HFFc6 (cell line): ENCODE measurements around the gene NOS3. TPM values are rescaled to one million over a fixed set of nuclear protein-coding genes. Genes with fewer than 3 reads are reported as not detected.

Experiments
- DNase-seq: peaks from one replicate; pipeline ENCODE4 v3.0.0-alpha.2; 2018
- H3K27ac Mint-ChIP-seq: 2 replicates; pipeline ENCODE4 v1.8.0; 2020; ENCODE audit warnings: mild to moderate bottlenecking, mixed read lengths
- H3K27me3 Mint-ChIP-seq: 2 replicates; pipeline ENCODE4 v1.8.0; 2021; ENCODE audit warnings: mild to moderate bottlenecking, moderate library complexity, mixed read lengths; ENCODE audit not compliant: insufficient read depth
- H3K36me3 Mint-ChIP-seq: 2 replicates; pipeline ENCODE4 v1.8.0; 2021; ENCODE audit warnings: low read depth, mixed read lengths
- H3K4me1 Mint-ChIP-seq: 2 replicates; pipeline ENCODE4 v1.8.0; 2020; ENCODE audit warnings: low read depth, mixed read lengths
- H3K4me3 Mint-ChIP-seq: 2 replicates; pipeline ENCODE4 v1.8.0; 2020; ENCODE audit warnings: mild to moderate bottlenecking, moderate library complexity, mixed read lengths
- H3K9me3 Mint-ChIP-seq: 2 replicates; pipeline ENCODE4 v1.8.0; 2020; ENCODE audit warnings: mild to moderate bottlenecking, mixed read lengths
- CTCF ChIP-seq: fragments of 200-600 bp; sonication (generic); IDR thresholded peaks from 2 replicates; pipeline ENCODE4 v1.5.0; 2021; ENCODE audit warnings: antibody characterized with exemption, mild to moderate bottlenecking
- total RNA-seq, 6 experiments: library from RNA; stranded (reverse); fragmentation: NEBNext Ultra II Directional; extraction: Animal tissue kit (Norgen Biotek cat#: 25700); gene quantifications; 2 replicates in 1 of 6; 3 replicates in 5 of 6; pipeline ENCODE4 v1.2.3, GENCODE V29; 2021

The NOS3 gene
- total RNA-seq, 6 experiments from 2014 or later, result 0.55 to 3.0 (median 2.0) TPM

DNA sequence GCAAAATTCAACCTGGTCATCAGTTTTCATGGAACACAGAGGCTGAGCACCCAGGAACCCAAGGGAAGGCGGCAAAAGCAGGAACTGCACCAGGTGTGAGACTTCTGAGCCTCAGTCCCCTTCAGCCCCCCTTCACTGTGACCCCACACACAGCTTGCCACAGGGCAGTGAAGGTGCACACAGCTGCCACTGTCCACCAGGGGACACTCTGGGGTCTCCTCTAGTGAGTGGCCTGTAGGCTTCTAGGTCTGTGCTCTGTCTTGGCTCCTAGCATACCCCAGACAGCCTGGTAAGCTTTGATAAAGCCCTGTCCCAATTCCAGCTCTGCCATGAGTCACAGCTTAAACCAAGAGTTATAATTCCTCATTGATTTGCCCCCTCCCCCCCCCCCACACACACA lies 24.8 kb upstream of the NOS3 start:
- no peak overlapping the region for H3K4me3 Mint-ChIP-seq
- H3K27ac Mint-ChIP-seq, result no peak overlapping the region
- peaks cover 45% of the 10 kb centered on the region for H3K27me3 Mint-ChIP-seq
- TF ChIP-seq CTCF, result peak; percentile 55
- H3K4me1 Mint-ChIP-seq, result peaks cover 10% of the 10 kb centered on the region
- no peak for DNase-seq
- H3K9me3 Mint-ChIP-seq, result no peaks in the 10 kb centered on the region
- H3K36me3 Mint-ChIP-seq, result no peaks in the 10 kb centered on the region

- Mint-ChIP-seq H3K27me3 (peaks cover 47% of the 10 kb centered on the region), H3K4me1 (peaks cover 7% of the 10 kb centered on the region)
These were observed 23.5 kb upstream of the NOS3 start for GRCh38 chr7:150967349-150967748.

GRCh38 chr7:150968056-150968733 lies 22.6 kb upstream of the NOS3 start:
- Mint-ChIP-seq H3K4me3 (no peak overlapping the region), H3K27me3 (peaks cover 51% of the 10 kb centered on the region), H3K27ac (no peak overlapping the region), H3K36me3 (no peaks in the 10 kb centered on the region), H3K9me3 (no peaks in the 10 kb centered on the region), H3K4me1 (no peaks in the 10 kb centered on the region)
- no peak for DNase-seq
- no peak for TF ChIP-seq CTCF

More at GRCh38 chr7:150967349-150967748, 23.5 kb upstream of the NOS3 start:
- no peak for DNase-seq
- H3K4me3 Mint-ChIP-seq, result no peak overlapping the region
- no peaks in the 10 kb centered on the region for H3K36me3 Mint-ChIP-seq
- no peaks in the 10 kb centered on the region for H3K9me3 Mint-ChIP-seq
- H3K27ac Mint-ChIP-seq, result no peak overlapping the region
- TF ChIP-seq CTCF, result no peak

GRCh38 chr7:150968734-150969372 lies 22.0 kb upstream of the NOS3 start:
- H3K4me3 Mint-ChIP-seq, result no peak overlapping the region
- DNase-seq, result no peak
- TF ChIP-seq CTCF, result no peak
- H3K27ac Mint-ChIP-seq, result no peak overlapping the region
- H3K9me3 Mint-ChIP-seq, result no peaks in the 10 kb centered on the region
- no peaks in the 10 kb centered on the region for H3K4me1 Mint-ChIP-seq
- peaks cover 54% of the 10 kb centered on the region for H3K27me3 Mint-ChIP-seq
- H3K36me3 Mint-ChIP-seq, result no peaks in the 10 kb centered on the region

- Mint-ChIP-seq H3K27me3 (peaks cover 55% of the 10 kb centered on the region), H3K4me3 (no peak overlapping the region), H3K9me3 (no peaks in the 10 kb centered on the region), H3K36me3 (no peaks in the 10 kb centered on the region), H3K4me1 (no peaks in the 10 kb centered on the region), H3K27ac (no peak overlapping the region)
- no peak for DNase-seq
- TF ChIP-seq CTCF, result no peak
These were observed 21.3 kb upstream of the NOS3 start for GRCh38 chr7:150969475-150969874.
